ENCODE data around the gene VMP1. TPM values are rescaled to one million over a fixed set of nuclear protein-coding genes. Genes with fewer than 3 reads are reported as not detected.
A peak's percentile ranks its signal among the peaks of the same experiment; 100 is the strongest.

VMP1 gene
- total and polyA plus RNA-seq, 2 of the 13 experiments (the other 11 are each of a cell fraction or from before 2014, with no cell fraction given): 186 to 271 TPM

- TF ChIP-seq THAP7 (CRISPR knock-in tag; IDR thresholded peaks at IDR 0.05) (no peak), XBP1 (CRISPR knock-in tag; IDR thresholded peaks at IDR 0.05) (no peak), CREB3 (CRISPR knock-in tag; IDR thresholded peaks at IDR 0.05) (no peak), ZBTB38 (CRISPR knock-in tag; IDR thresholded peaks at IDR 0.05) (no peak), MXI1 (IDR thresholded peaks at IDR 0.05; ENCODE audit: borderline replicate concordance, low read depth, low read length) (no peak), JUND (CRISPR knock-in tag; IDR thresholded peaks at IDR 0.05) (peak; percentile 90), HMGA1 (CRISPR knock-in tag; conservative IDR thresholded peaks at IDR 0.05) (no peak), POLR2AphosphoS2 (IDR thresholded peaks at IDR 0.05; ENCODE audit: low read depth, low read length) (no peak), ZNF510 (CRISPR knock-in tag; IDR thresholded peaks at IDR 0.05; ENCODE audit: low read depth) (no peak), ZNF672 (CRISPR knock-in tag; IDR thresholded peaks at IDR 0.05) (no peak), RBM22 (optimal IDR thresholded peaks at IDR 0.05; ENCODE audit: low read length) (no peak), AKAP8 (CRISPR knock-in tag; IDR thresholded peaks at IDR 0.05) (no peak), ZBTB39 (CRISPR knock-in tag; IDR thresholded peaks at IDR 0.05) (no peak), CBX5 (CRISPR knock-in tag; IDR thresholded peaks at IDR 0.05; ENCODE audit: borderline replicate concordance) (no peak), BRD4 (CRISPR knock-in tag; IDR thresholded peaks at IDR 0.05) (no peak), ZNF740 (CRISPR knock-in tag; IDR thresholded peaks at IDR 0.05) (no peak), CEBPZ (IDR thresholded peaks at IDR 0.05; ENCODE audit: low read length) (no peak), SALL1 (CRISPR knock-in tag; IDR thresholded peaks at IDR 0.05) (peak; percentile 68), CEBPG (CRISPR knock-in tag; IDR thresholded peaks at IDR 0.05) (0 out of 2 replicates have a peak, but pooled peaks have one; percentile 4), TBX3 (IDR thresholded peaks at IDR 0.05; ENCODE audit: borderline replicate concordance) (no peak), MYC (CRISPR knock-in tag; IDR thresholded peaks at IDR 0.05; ENCODE audit: borderline replicate concordance) (no peak), TBX2 (CRISPR knock-in tag; IDR thresholded peaks at IDR 0.05; ENCODE audit: borderline replicate concordance) (no peak), PCBP1 (IDR thresholded peaks at IDR 0.05; ENCODE audit: borderline replicate concordance, low read depth, low read length) (no peak)
Measured at GRCh38 chr17:59785091-59785799, 77.8 kb downstream of the VMP1 start (continued).
